ENCODE data around the gene PRXL2B.

The PRXL2B gene

GRCh38 chr1:2639607-2640521 lies 53.3 kb downstream of the PRXL2B start:
- peak; percentile 22 for DNase-seq

- no peak for DNase-seq
Measured at GRCh38 chr1:2640626-2641025, 54.0 kb downstream of the PRXL2B start.

All from islet precursor cell (in vitro differentiated cells).